Fibroblast of lung (primary cell): Measurements from ENCODE around the gene TXNDC5.

Source experiments
- CTCF ChIP-seq, 2 donors: IDR thresholded peaks in 1 of 2; conservative IDR thresholded peaks in 1 of 2; 1 replicate in 1 of 2; 2 replicates in 1 of 2; pipeline ENCODE4 v1.5.1; 2011 to 2012; ENCODE audit warnings: low read length in 2 of 2, control low read depth in 1 of 2, inconsistent platforms in 1 of 2, low read depth in 1 of 2, mild to moderate bottlenecking in 1 of 2
- EZH2 ChIP-seq: IDR thresholded peaks from 2 replicates; pipeline ENCODE4 v1.5.1; 2012; ENCODE audit warnings: low read length, control low read depth, mild to moderate bottlenecking; ENCODE audit errors: missing control alignments

DNA sequence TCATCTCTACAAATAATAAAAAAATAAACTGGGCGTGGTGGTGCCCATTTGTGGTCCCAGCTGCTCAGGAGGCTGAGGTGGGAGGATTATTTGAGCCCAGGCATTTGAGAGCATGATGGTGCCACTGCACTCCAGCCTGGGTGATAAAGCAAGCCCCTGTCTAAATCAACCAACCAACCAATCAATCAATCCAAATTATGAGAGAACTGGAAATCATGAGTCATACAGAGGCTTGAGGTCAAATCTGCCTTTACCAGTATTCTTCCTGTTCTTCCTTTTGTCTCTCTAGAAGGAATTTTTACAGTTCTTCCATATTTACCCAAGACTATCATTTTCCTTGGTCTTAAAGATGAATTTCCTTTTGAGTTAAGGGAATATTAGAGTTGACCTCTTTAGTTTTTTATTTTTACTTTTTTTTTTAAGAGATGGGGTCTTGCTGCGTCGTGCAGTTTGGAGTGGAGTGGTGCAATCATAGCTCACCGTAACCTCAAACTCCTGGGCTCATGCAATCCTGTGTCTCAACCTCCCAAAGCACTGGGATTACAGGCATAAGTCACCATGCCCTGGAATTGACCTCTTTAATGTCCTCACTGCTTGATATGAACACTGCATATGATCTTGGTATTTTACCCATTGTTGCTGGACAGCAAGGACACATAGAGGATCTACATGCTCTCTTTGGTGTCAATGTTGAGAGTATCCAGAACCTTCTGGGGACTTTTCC is 44.1 kb upstream of the TXNDC5 start:
- TF ChIP-seq CTCF (conservative IDR thresholded peaks at IDR 0.05 in 1 of 2, IDR thresholded peaks at IDR 0.05 in 1 of 2; ENCODE audit: low read depth in 1 of 2, low read length in 2 of 2) (no peak), EZH2 (no peak)
